ENCODE measurements around the gene NBAS.
"Not testable (repeated sequence)": the region's sequence is repeated elsewhere in the genome, so short reads cannot be mapped to it uniquely, and the experiment has no call there.

Gene NBAS

GRCh38 chr2:15298770-15299169 is 262.4 kb downstream of the NBAS start:
- no peak for DNase-seq

GRCh38 chr2:15293262-15293937 is 267.7 kb downstream of the NBAS start:
- no peak for DNase-seq

GRCh38 chr2:15287447-15288184 is 273.5 kb downstream of the NBAS start:
- DNase-seq, result no peak

GRCh38 chr2:15284614-15285013 is 276.5 kb downstream of the NBAS start:
- no peak for DNase-seq

- DNase-seq, result no peak
These were observed 279.5 kb downstream of the NBAS start for GRCh38 chr2:15281681-15282080.

- no peak for DNase-seq
These were observed 281.8 kb downstream of the NBAS start for GRCh38 chr2:15279201-15279876.

- DNase-seq, result no peak
These were observed 282.8 kb downstream of the NBAS start for GRCh38 chr2:15278296-15278695.

GRCh38 chr2:15275346-15275745 is 285.8 kb downstream of the NBAS start:
- no peak for DNase-seq

GRCh38 chr2:15273452-15273851 is 287.7 kb downstream of the NBAS start:
- no peak for DNase-seq

GRCh38 chr2:15272942-15273341 is 288.2 kb downstream of the NBAS start:
- no peak for DNase-seq

- no peak for DNase-seq
These were observed 289.1 kb downstream of the NBAS start for GRCh38 chr2:15271941-15272542.

- DNase-seq, result no peak
These were observed 289.9 kb downstream of the NBAS start for GRCh38 chr2:15271276-15271675.

- no peak for DNase-seq
These were observed 292.1 kb downstream of the NBAS start for GRCh38 chr2:15269043-15269442.

- DNase-seq, result no peak
These were observed 295.2 kb downstream of the NBAS start for GRCh38 chr2:15265889-15266288.

- DNase-seq, result no peak
These were observed 297.0 kb downstream of the NBAS start for GRCh38 chr2:15263976-15264685.

- no peak for DNase-seq
These were observed 298.3 kb downstream of the NBAS start for GRCh38 chr2:15262792-15263191.

GRCh38 chr2:15260835-15261234 is 300.3 kb downstream of the NBAS start:
- no peak for DNase-seq

GRCh38 chr2:15260196-15260595 is 300.9 kb downstream of the NBAS start:
- DNase-seq, result no peak

- DNase-seq, result peak; percentile 56
These were observed 301.8 kb downstream of the NBAS start for GRCh38 chr2:15259356-15259756.

GRCh38 chr2:15258385-15258784 is 302.7 kb downstream of the NBAS start:
- not testable (repeated sequence) for DNase-seq

- DNase-seq, result no peak
These were observed 307.3 kb downstream of the NBAS start for GRCh38 chr2:15253835-15254286.

GRCh38 chr2:15253247-15253646 is 307.9 kb downstream of the NBAS start:
- no peak for DNase-seq

- DNase-seq, result no peak
These were observed 309.4 kb downstream of the NBAS start for GRCh38 chr2:15251753-15252152.

Data from NCI-H345 (cell line).